ENCODE data around the gene KCNH8.

KCNH8 gene

GRCh38 chr3:19488939-19489338 lies 340.6 kb downstream of the KCNH8 start:
- no peak overlapping the region for H3K9ac ChIP-seq (ENCODE audit: low read length)
- no peaks in the 10 kb centered on the region for H3K27me3 ChIP-seq (replicated peaks; ENCODE audit: control insufficient read depth, insufficient read depth, low read length)
- DNase-seq (ENCODE audit: low read depth) = no peak
- no peak overlapping the region for H3K4me3 ChIP-seq (ENCODE audit: low read length)
- no peaks in the 10 kb centered on the region for H3K36me3 ChIP-seq (ENCODE audit: control insufficient read depth, insufficient read depth, low read length, severe bottlenecking)
- H3K4me1 ChIP-seq (ENCODE audit: control insufficient read depth, insufficient read depth, low read length) = no peaks in the 10 kb centered on the region
- H3K9me3 ChIP-seq (ENCODE audit: control insufficient read depth, low read length) = peaks cover under 1% of the 10 kb centered on the region

GRCh38 chr3:19489936-19490335 lies 341.6 kb downstream of the KCNH8 start:
- no peak overlapping the region for H3K4me3 ChIP-seq (ENCODE audit: low read length)
- DNase-seq (ENCODE audit: low read depth) = no peak
- no peak overlapping the region for H3K9ac ChIP-seq (ENCODE audit: low read length)
- H3K36me3 ChIP-seq (ENCODE audit: control insufficient read depth, insufficient read depth, low read length, severe bottlenecking) = no peaks in the 10 kb centered on the region
- H3K27me3 ChIP-seq (replicated peaks; ENCODE audit: control insufficient read depth, insufficient read depth, low read length) = no peaks in the 10 kb centered on the region
- H3K9me3 ChIP-seq (ENCODE audit: control insufficient read depth, low read length) = peaks cover 3% of the 10 kb centered on the region
- no peaks in the 10 kb centered on the region for H3K4me1 ChIP-seq (ENCODE audit: control insufficient read depth, insufficient read depth, low read length)

- H3K9ac ChIP-seq (ENCODE audit: low read length) = no peak overlapping the region
- no peak overlapping the region for H3K4me3 ChIP-seq (ENCODE audit: low read length)
- H3K27me3 ChIP-seq (replicated peaks; ENCODE audit: control insufficient read depth, insufficient read depth, low read length) = no peaks in the 10 kb centered on the region
- no peaks in the 10 kb centered on the region for H3K36me3 ChIP-seq (ENCODE audit: control insufficient read depth, insufficient read depth, low read length, severe bottlenecking)
- DNase-seq (ENCODE audit: low read depth) = no peak
- no peaks in the 10 kb centered on the region for H3K9me3 ChIP-seq (ENCODE audit: control insufficient read depth, low read length)
- H3K4me1 ChIP-seq (ENCODE audit: control insufficient read depth, insufficient read depth, low read length) = no peaks in the 10 kb centered on the region
Observed at GRCh38 chr3:19506171-19506570, 357.9 kb downstream of the KCNH8 start.

- Histone ChIP-seq H3K9ac (ENCODE audit: low read length) (no peak overlapping the region), H3K9me3 (ENCODE audit: control insufficient read depth, low read length) (no peaks in the 10 kb centered on the region), H3K4me3 (ENCODE audit: low read length) (no peak overlapping the region), H3K36me3 (ENCODE audit: control insufficient read depth, insufficient read depth, low read length, severe bottlenecking) (no peaks in the 10 kb centered on the region), H3K4me1 (ENCODE audit: control insufficient read depth, insufficient read depth, low read length) (no peaks in the 10 kb centered on the region), H3K27me3 (replicated peaks; ENCODE audit: control insufficient read depth, insufficient read depth, low read length) (no peaks in the 10 kb centered on the region)
- no peak for DNase-seq (ENCODE audit: low read depth)
Observed at GRCh38 chr3:19522305-19522704, 374.0 kb downstream of the KCNH8 start.

GRCh38 chr3:19526071-19526470 lies 377.8 kb downstream of the KCNH8 start:
- H3K9me3 ChIP-seq (ENCODE audit: control insufficient read depth, low read length) = no peaks in the 10 kb centered on the region
- no peaks in the 10 kb centered on the region for H3K36me3 ChIP-seq (ENCODE audit: control insufficient read depth, insufficient read depth, low read length, severe bottlenecking)
- no peak for DNase-seq (ENCODE audit: low read depth)
- no peaks in the 10 kb centered on the region for H3K4me1 ChIP-seq (ENCODE audit: control insufficient read depth, insufficient read depth, low read length)
- H3K27me3 ChIP-seq (replicated peaks; ENCODE audit: control insufficient read depth, insufficient read depth, low read length) = no peaks in the 10 kb centered on the region
- no peak overlapping the region for H3K9ac ChIP-seq (ENCODE audit: low read length)
- no peak overlapping the region for H3K4me3 ChIP-seq (ENCODE audit: low read length)

- Histone ChIP-seq H3K4me3 (ENCODE audit: low read length) (no peak overlapping the region), H3K4me1 (ENCODE audit: control insufficient read depth, insufficient read depth, low read length) (no peaks in the 10 kb centered on the region), H3K9ac (ENCODE audit: low read length) (no peak overlapping the region), H3K9me3 (ENCODE audit: control insufficient read depth, low read length) (no peaks in the 10 kb centered on the region), H3K36me3 (ENCODE audit: control insufficient read depth, insufficient read depth, low read length, severe bottlenecking) (no peaks in the 10 kb centered on the region), H3K27me3 (replicated peaks; ENCODE audit: control insufficient read depth, insufficient read depth, low read length) (no peaks in the 10 kb centered on the region)
- no peak for DNase-seq (ENCODE audit: low read depth)
Observed at GRCh38 chr3:19527746-19528145, 379.4 kb downstream of the KCNH8 start.

- Histone ChIP-seq H3K27me3 (replicated peaks; ENCODE audit: control insufficient read depth, insufficient read depth, low read length) (no peaks in the 10 kb centered on the region), H3K4me3 (ENCODE audit: low read length) (no peak overlapping the region), H3K4me1 (ENCODE audit: control insufficient read depth, insufficient read depth, low read length) (no peaks in the 10 kb centered on the region), H3K36me3 (ENCODE audit: control insufficient read depth, insufficient read depth, low read length, severe bottlenecking) (no peaks in the 10 kb centered on the region), H3K9me3 (ENCODE audit: control insufficient read depth, low read length) (no peaks in the 10 kb centered on the region), H3K9ac (ENCODE audit: low read length) (no peak overlapping the region)
- no peak for DNase-seq (ENCODE audit: low read depth)
Observed at GRCh38 chr3:19531426-19531825, 383.1 kb downstream of the KCNH8 start.

GRCh38 chr3:19539518-19540392 lies 391.4 kb downstream of the KCNH8 start:
- Histone ChIP-seq H3K27me3 (replicated peaks; ENCODE audit: control insufficient read depth, insufficient read depth, low read length) (no peaks in the 10 kb centered on the region), H3K36me3 (ENCODE audit: control insufficient read depth, insufficient read depth, low read length, severe bottlenecking) (no peaks in the 10 kb centered on the region), H3K4me1 (ENCODE audit: control insufficient read depth, insufficient read depth, low read length) (no peaks in the 10 kb centered on the region), H3K9ac (ENCODE audit: low read length) (no peak overlapping the region), H3K9me3 (ENCODE audit: control insufficient read depth, low read length) (peaks cover 4% of the 10 kb centered on the region), H3K4me3 (ENCODE audit: low read length) (no peak overlapping the region)
- DNase-seq (ENCODE audit: low read depth) = no peak

- Histone ChIP-seq H3K9ac (ENCODE audit: low read length) (no peak overlapping the region), H3K27me3 (replicated peaks; ENCODE audit: control insufficient read depth, insufficient read depth, low read length) (no peaks in the 10 kb centered on the region), H3K9me3 (ENCODE audit: control insufficient read depth, low read length) (peaks cover 4% of the 10 kb centered on the region), H3K36me3 (ENCODE audit: control insufficient read depth, insufficient read depth, low read length, severe bottlenecking) (no peaks in the 10 kb centered on the region), H3K4me3 (ENCODE audit: low read length) (no peak overlapping the region), H3K4me1 (ENCODE audit: control insufficient read depth, insufficient read depth, low read length) (no peaks in the 10 kb centered on the region)
- DNase-seq (ENCODE audit: low read depth) = no peak
Observed at GRCh38 chr3:19540464-19540863, 392.2 kb downstream of the KCNH8 start.

GRCh38 chr3:19541284-19541683 lies 393.0 kb downstream of the KCNH8 start:
- Histone ChIP-seq H3K9me3 (ENCODE audit: control insufficient read depth, low read length) (peaks cover 4% of the 10 kb centered on the region), H3K36me3 (ENCODE audit: control insufficient read depth, insufficient read depth, low read length, severe bottlenecking) (no peaks in the 10 kb centered on the region), H3K4me1 (ENCODE audit: control insufficient read depth, insufficient read depth, low read length) (no peaks in the 10 kb centered on the region), H3K4me3 (ENCODE audit: low read length) (no peak overlapping the region), H3K27me3 (replicated peaks; ENCODE audit: control insufficient read depth, insufficient read depth, low read length) (no peaks in the 10 kb centered on the region), H3K9ac (ENCODE audit: low read length) (no peak overlapping the region)
- DNase-seq (ENCODE audit: low read depth) = no peak

GRCh38 chr3:19543212-19543841 lies 395.0 kb downstream of the KCNH8 start:
- peak; percentile 0 for DNase-seq (ENCODE audit: low read depth)
- no peak overlapping the region for H3K4me3 ChIP-seq (ENCODE audit: low read length)
- H3K9me3 ChIP-seq (ENCODE audit: control insufficient read depth, low read length) = peaks cover under 1% of the 10 kb centered on the region
- H3K27me3 ChIP-seq (replicated peaks; ENCODE audit: control insufficient read depth, insufficient read depth, low read length) = no peaks in the 10 kb centered on the region
- H3K9ac ChIP-seq (ENCODE audit: low read length) = no peak overlapping the region
- no peaks in the 10 kb centered on the region for H3K36me3 ChIP-seq (ENCODE audit: control insufficient read depth, insufficient read depth, low read length, severe bottlenecking)
- no peaks in the 10 kb centered on the region for H3K4me1 ChIP-seq (ENCODE audit: control insufficient read depth, insufficient read depth, low read length)
